H1 (cell line): Measurements from ENCODE around the gene PRRT2. TPM values are rescaled to one million over a fixed set of nuclear protein-coding genes. Genes with fewer than 3 reads are reported as not detected.
A peak's percentile ranks its signal among the peaks of the same experiment; 100 is the strongest.

Experiments used
- CTCF ChIA-PET: fragments of 300-600 bp; sonication (Branson Sonifier 250); formaldehyde crosslinking; loops from one replicate; lab custom pipeline; 2021; ENCODE audit not compliant: partially characterized antibody; lab: Charles Lee
- POLR2A ChIA-PET: fragments of 300-600 bp; sonication (Branson Sonifier 250); formaldehyde crosslinking; loops from one replicate; lab custom pipeline; 2021; ENCODE audit warnings: inconsistent platforms; ENCODE audit not compliant: partially characterized antibody; lab: Charles Lee
- DNase-seq, 2 experiments: peaks; one replicate each; pipeline versions ENCODE4 v3.0.0 to v3.0.0-alpha.2; 2010 to 2022; ENCODE audit warnings: low spot score in 2 of 2, low read depth in 1 of 2, mixed read lengths in 1 of 2
- FAIRE-seq: peaks from 2 replicates; lab custom pipeline; 2011; peaks lifted over from hg19 to GRCh38; lab: Jason Lieb, UNC
- H2AFZ ChIP-seq: 2 replicates; pipeline ENCODE4 v1.8.1; 2012; ENCODE audit warnings: low read length, inconsistent platforms
- H2AK5ac ChIP-seq: 2 replicates; pipeline ENCODE4 v1.6.1; 2013; ENCODE audit warnings: low read depth, low read length
- H2BK120ac ChIP-seq: replicated peaks from 2 replicates; pipeline ENCODE3; 2013; ENCODE audit warnings: low read depth, low read length, inconsistent platforms
- H2BK12ac ChIP-seq: 2 replicates; pipeline ENCODE4 v1.6.1; 2013; ENCODE audit warnings: low read depth, low read length
- H2BK15ac ChIP-seq: 2 replicates; pipeline ENCODE4 v1.6.1; 2013; ENCODE audit warnings: low read length
- H2BK20ac ChIP-seq: 2 replicates; pipeline ENCODE4 v1.6.1; 2013; ENCODE audit warnings: low read length
- H2BK5ac ChIP-seq: 2 replicates; pipeline ENCODE4 v1.6.1; 2013; ENCODE audit warnings: low read depth, low read length
- H3K14ac ChIP-seq: 2 replicates; pipeline ENCODE4 v1.6.1; 2013; ENCODE audit warnings: inconsistent platforms; ENCODE audit not compliant: insufficient read length
- H3K18ac ChIP-seq: 2 replicates; pipeline ENCODE4 v1.6.1; 2013; ENCODE audit warnings: low read length; ENCODE audit errors: extremely low read depth
- H3K23ac ChIP-seq: 2 replicates; pipeline ENCODE4 v1.6.1; 2013; ENCODE audit warnings: inconsistent platforms; ENCODE audit not compliant: insufficient read length
- H3K23me2 ChIP-seq: 2 replicates; pipeline ENCODE4 v1.6.1; 2013; ENCODE audit warnings: low read depth, low read length
- H3K27ac ChIP-seq: 2 replicates; pipeline ENCODE4 v1.6.1; 2011; ENCODE audit warnings: low read depth, low read length, inconsistent platforms
- H3K27me3 ChIP-seq, 4 experiments: replicated peaks in 1 of 4; 1 replicate in 1 of 4; 2 replicates in 3 of 4; pipeline versions ENCODE4 v1.6.1 to v1.8.1; 2011 to 2013; ENCODE audit warnings: low read length in 3 of 4, mild to moderate bottlenecking in 3 of 4, inconsistent platforms in 2 of 4, mixed read lengths in 2 of 4, moderate library complexity in 1 of 4; ENCODE audit not compliant: control insufficient read depth in 3 of 4, insufficient read depth in 3 of 4; ENCODE audit errors: extremely low read depth in 1 of 4
- H3K36me3 ChIP-seq, 4 experiments: 2 replicates each; pipeline versions ENCODE4 v1.6.1 to v1.8.1; 2011 to 2013; ENCODE audit warnings: mild to moderate bottlenecking in 4 of 4, low read length in 3 of 4, moderate library complexity in 2 of 4, control low read depth in 1 of 4, inconsistent platforms in 1 of 4; ENCODE audit not compliant: insufficient read depth in 4 of 4, control insufficient read depth in 2 of 4
- H3K4ac ChIP-seq: replicated peaks from 2 replicates; pipeline ENCODE3; 2013; ENCODE audit warnings: low read length, low read depth, mixed read lengths, inconsistent platforms; ENCODE audit not compliant: insufficient read length
- H3K4me1 ChIP-seq, 4 experiments: replicated peaks in 1 of 4; 1 replicate in 1 of 4; 2 replicates in 3 of 4; pipeline versions ENCODE4 v1.6.1 to v1.8.1; 2011 to 2013; ENCODE audit warnings: low read length in 3 of 4, inconsistent platforms in 2 of 4, mixed read lengths in 1 of 4; ENCODE audit not compliant: insufficient read depth in 4 of 4, control insufficient read depth in 3 of 4
- H3K4me2 ChIP-seq, 2 experiments: 2 replicates each; pipeline versions ENCODE4 v1.6.1 to v1.8.1; 2011 to 2013; ENCODE audit warnings: low read depth in 2 of 2, low read length in 2 of 2, control low read depth in 1 of 2, inconsistent platforms in 1 of 2, mild to moderate bottlenecking in 1 of 2; ENCODE audit not compliant: insufficient read depth in 1 of 2
- H3K4me3 ChIP-seq, 4 experiments: fragments of 200-600, 300-600 bp in 1 of 4; sonication (generic), shearing (Covaris generic), sonication (Bioruptor Twin) in 1 of 4; 2 replicates each; pipeline versions ENCODE4 v1.5.1 to v1.8.1; 2011 to 2016; ENCODE audit warnings: low read length in 4 of 4, low read depth in 3 of 4, control low read depth in 2 of 4, inconsistent platforms in 2 of 4, mild to moderate bottlenecking in 2 of 4, mixed read lengths in 1 of 4, moderate library complexity in 1 of 4; ENCODE audit not compliant: insufficient read depth in 2 of 4; ENCODE audit errors: extremely low read depth in 1 of 4
- H3K56ac ChIP-seq: replicated peaks from 2 replicates; pipeline ENCODE3; 2013; ENCODE audit warnings: low read depth, mild to moderate bottlenecking, mixed read lengths, low read length, inconsistent platforms; ENCODE audit not compliant: insufficient read length
- H3K79me1 ChIP-seq: 2 replicates; pipeline ENCODE4 v1.6.1; 2013; ENCODE audit warnings: low read depth, low read length, control low read depth
- H3K79me2 ChIP-seq, 2 experiments: 2 replicates each; pipeline versions ENCODE4 v1.6.1 to v1.8.1; 2012 to 2013; ENCODE audit warnings: low read length in 2 of 2, mild to moderate bottlenecking in 2 of 2, inconsistent platforms in 1 of 2; ENCODE audit not compliant: insufficient read depth in 2 of 2, control insufficient read depth in 1 of 2
- H3K9ac ChIP-seq, 4 experiments: replicated peaks in 1 of 4; 1 replicate in 1 of 4; 2 replicates in 3 of 4; pipeline versions ENCODE4 v1.6.1 to v1.8.1; 2011 to 2013; ENCODE audit warnings: low read depth in 3 of 4, low read length in 3 of 4, control low read depth in 2 of 4, mild to moderate bottlenecking in 2 of 4, moderate library complexity in 2 of 4, inconsistent platforms in 1 of 4; ENCODE audit errors: extremely low read depth in 1 of 4
- H3K9me3 ChIP-seq, 2 experiments: 2 replicates each; pipeline versions ENCODE4 v1.6.1 to v1.8.1; 2012 to 2013; ENCODE audit warnings: mild to moderate bottlenecking in 2 of 2, moderate library complexity in 2 of 2, control low read depth in 1 of 2, inconsistent platforms in 1 of 2, low read depth in 1 of 2, low read length in 1 of 2, mixed read lengths in 1 of 2; ENCODE audit not compliant: insufficient read depth in 2 of 2
- H4K20me1 ChIP-seq, 2 experiments: replicated peaks in 1 of 2; 2 replicates each; pipeline versions ENCODE3 to v1.8.1; 2011 to 2013; ENCODE audit warnings: inconsistent platforms in 2 of 2, low read length in 2 of 2, mild to moderate bottlenecking in 1 of 2; ENCODE audit not compliant: insufficient read depth in 2 of 2, control insufficient read depth in 1 of 2
- H4K5ac ChIP-seq: 2 replicates; pipeline ENCODE4 v1.6.1; 2013; ENCODE audit warnings: low read length, low read depth, mixed read lengths, inconsistent platforms; ENCODE audit not compliant: insufficient read length
- H4K8ac ChIP-seq: 2 replicates; pipeline ENCODE4 v1.8.0; 2013; ENCODE audit warnings: mild to moderate bottlenecking, moderate library complexity, low read length, inconsistent platforms; ENCODE audit not compliant: insufficient read depth; ENCODE audit errors: extremely low read depth
- H4K91ac ChIP-seq: replicated peaks from 2 replicates; pipeline ENCODE3; 2013; ENCODE audit warnings: low read length, mixed read lengths, inconsistent platforms; ENCODE audit not compliant: insufficient read length
- CREB1 ChIP-seq: IDR thresholded peaks from 2 replicates; pipeline ENCODE4 v1.6.1; 2012; ENCODE audit warnings: inconsistent platforms
- GABPA ChIP-seq: IDR thresholded peaks from 2 replicates; pipeline ENCODE4 v1.6.1; 2011; ENCODE audit warnings: mild to moderate bottlenecking, low read length, moderate library complexity, borderline replicate concordance; ENCODE audit not compliant: insufficient read depth
- HDAC6 ChIP-seq: IDR thresholded peaks from one replicate; pipeline ENCODE4 v1.7.1; 2012; ENCODE audit warnings: low read depth, mild to moderate bottlenecking, inconsistent platforms, low read length, moderate library complexity
- RAD21 ChIP-seq, 2 experiments: IDR thresholded peaks in 1 of 2; conservative IDR thresholded peaks in 1 of 2; 2 replicates each; pipeline ENCODE4 v1.6.1; 2011; ENCODE audit warnings: low read depth in 2 of 2, low read length in 2 of 2, improper control_type of control experiment in 1 of 2, inconsistent platforms in 1 of 2, mild to moderate bottlenecking in 1 of 2, moderate library complexity in 1 of 2
- WGBS, 2 experiments: shearing (Covaris generic) in 1 of 2; methylation state at CpG; one replicate each; pipeline versions ENCODE4 v1.1.6 to v1.1.7; 2013 to 2015; ENCODE audit warnings: low lambda C conversion rate in 2 of 2, mixed read lengths in 2 of 2, inconsistent platforms in 1 of 2, low coverage in 1 of 2, missing lambda C conversion rate in 1 of 2; ENCODE audit not compliant: insufficient replicate concordance in 2 of 2, insufficient coverage in 1 of 2, insufficient read length in 1 of 2; ENCODE audit errors: extremely low coverage in 1 of 2, missing lambda C conversion rate in 1 of 2; 5-methylcytosine and 5-hydroxymethylcytosine counted together
- polyA plus RNA-seq, 7 experiments: library from polyadenylated mRNA; depleted of rRNA in 3 of 7; stranded (reverse) in 5 of 7; unstranded in 2 of 7; fragments of >200 nt in 5 of 7; fragments of 200-250 nt in 2 of 7; gene quantifications; 1 replicate in 5 of 7; 2 replicates in 1 of 7; 4 replicates in 1 of 7; pipeline versions ENCODE4 v1.2.1 to v1.2.3, GENCODE V29; 2011 to 2013; ENCODE audit warnings: missing spikeins in 2 of 7, mixed read lengths in 2 of 7
- total RNA-seq: library from RNA; stranded (reverse); fragmentation: NEBNext Ultra II Directional; extraction: Animal tissue kit (Norgen Biotek cat#: 25700); gene quantifications from 2 replicates; pipeline ENCODE4 v1.2.1, GENCODE V29; 2021
- TF ChIP-seq, protein P1 (sequence below): IDR thresholded peaks from 2 replicates; pipeline ENCODE4 v1.6.1; 2011; ENCODE audit warnings: low read length, improper control_type of control experiment
- TF ChIP-seq, protein P2 (sequence below), 3 experiments: IDR thresholded peaks; 1 replicate in 2 of 3; 2 replicates in 1 of 3; pipeline versions ENCODE4 v1.5.1 to v1.6.1; 2011; ENCODE audit warnings: low read length in 3 of 3, mild to moderate bottlenecking in 3 of 3, inconsistent platforms in 2 of 3, low read depth in 1 of 3, moderate library complexity in 1 of 3; ENCODE audit not compliant: insufficient read depth in 1 of 3; ENCODE audit errors: control extremely low read depth in 1 of 3

Gene PRRT2
- total and polyA plus RNA-seq, 2 of the 8 experiments (the other 6 are each of a cell fraction or from before 2014, with no cell fraction given) = 12.8 to 32.6 TPM

DNA sequence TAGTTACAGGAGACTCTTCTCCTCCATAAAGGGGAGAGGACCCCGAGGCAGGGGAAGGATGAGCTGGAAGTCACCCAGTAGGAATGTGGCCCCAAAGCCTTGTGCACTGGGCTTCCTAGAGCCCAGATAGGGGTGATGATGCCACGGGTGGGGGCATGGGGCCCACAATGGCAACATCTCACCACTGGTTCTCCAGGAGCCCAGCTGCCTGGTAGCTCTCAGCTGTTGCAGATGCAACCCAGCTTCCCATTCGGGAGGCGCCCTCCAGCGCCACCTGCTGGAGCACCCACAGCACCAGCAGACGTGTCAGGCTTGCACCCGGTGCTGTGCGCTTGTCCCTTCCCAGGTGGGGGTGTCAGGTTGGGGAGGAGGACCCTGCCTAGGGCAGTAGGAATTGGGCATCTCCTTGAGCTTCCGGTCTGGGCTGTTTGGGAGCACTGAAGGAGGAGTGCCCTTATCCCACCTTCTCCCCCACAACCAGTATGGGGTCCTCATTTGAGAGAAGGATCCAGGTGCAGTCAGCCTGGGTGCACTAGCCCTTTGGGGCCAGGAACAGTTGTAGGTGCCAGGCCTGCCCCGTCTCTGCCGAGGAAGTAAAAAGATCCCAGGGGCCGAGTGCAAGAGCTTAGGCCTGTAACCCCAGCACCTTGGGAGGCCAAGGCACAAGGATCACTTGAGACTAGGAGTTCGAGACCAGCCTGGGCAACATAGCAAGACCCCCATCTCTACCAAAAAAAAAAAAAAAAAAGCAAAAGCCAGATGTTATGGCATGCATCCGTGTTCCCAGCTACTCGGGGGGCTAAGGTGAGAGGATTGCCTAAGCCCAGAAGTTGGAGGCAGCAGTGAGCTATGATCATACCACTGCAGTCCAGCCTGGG lies 36.7 kb downstream of the PRRT2 start:
- Histone ChIP-seq H3K23me2 (no peaks in the 10 kb centered on the region), H2AK5ac (no peak overlapping the region), H4K20me1 (no peaks in the 10 kb centered on the region), H3K14ac (no peak overlapping the region), H3K9me3 (no peaks in the 10 kb centered on the region), H4K5ac (no peak overlapping the region), H3K79me2 (no peaks in the 10 kb centered on the region), H3K27ac (no peak overlapping the region), H2BK5ac (peak overlapping the region; percentile 35; the same call in 1 of the 2 replicates), H2BK120ac (no peak overlapping the region), H3K56ac (no peak overlapping the region), H2BK20ac (no peak overlapping the region), H2BK15ac (no peak overlapping the region), H2BK12ac (no peak overlapping the region), H3K4me2 (no peak overlapping the region), H3K9ac (no peak overlapping the region), H3K79me1 (no peaks in the 10 kb centered on the region), H3K18ac (no peak overlapping the region), H3K23ac (no peak overlapping the region), H4K91ac (no peak overlapping the region), H2AFZ (no peak overlapping the region), H3K27me3 (no peaks in the 10 kb centered on the region), H3K4ac (no peak overlapping the region), H3K36me3 (no peaks in the 10 kb centered on the region), H3K4me1 (no peaks in the 10 kb centered on the region; a peak in 1 of 7 replicates), H4K8ac (no peak overlapping the region), H3K4me3 (no peak overlapping the region)
- DNase-seq (peak; percentile 33 to 90), FAIRE-seq (no peak)
- WGBS, 2 experiments = 58% methylated on average over 13 of the region's 15 CpGs; no CpG with 5 or more reads in 1 of the 2 experiments
- CTCF ChIA-PET = interaction anchor here (0.6 to 15.0 kb wide), 52 partner anchors 8 to 1713 kb away, joined by 3 to 212 read pairs (median 4); partner anchors contain the start of genes C16orf92, CDIPT, DOC2A and KIF22
- POLR2A ChIA-PET = interaction anchor here (0.7 to 12.7 kb wide), 12 partner anchors 10 to 1026 kb away, joined by 3 to 167 read pairs (median 4); partner anchors contain the start of genes ALDOA, CDIPT, MAZ and MVP
- peak; percentile 69 to 85 for TF ChIP-seq RAD21 (IDR thresholded peaks at IDR 0.05 in 1 of 2, conservative IDR thresholded peaks at IDR 0.05 in 1 of 2; ENCODE audit: low read depth in 2 of 2, low read length in 2 of 2)
- TF ChIP-seq, protein P1, sequence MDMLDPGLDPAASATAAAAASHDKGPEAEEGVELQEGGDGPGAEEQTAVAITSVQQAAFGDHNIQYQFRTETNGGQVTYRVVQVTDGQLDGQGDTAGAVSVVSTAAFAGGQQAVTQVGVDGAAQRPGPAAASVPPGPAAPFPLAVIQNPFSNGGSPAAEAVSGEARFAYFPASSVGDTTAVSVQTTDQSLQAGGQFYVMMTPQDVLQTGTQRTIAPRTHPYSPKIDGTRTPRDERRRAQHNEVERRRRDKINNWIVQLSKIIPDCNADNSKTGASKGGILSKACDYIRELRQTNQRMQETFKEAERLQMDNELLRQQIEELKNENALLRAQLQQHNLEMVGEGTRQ = no peak
- TF ChIP-seq CREB1 = 0 out of 2 replicates have a peak, but pooled peaks have one; percentile 63
- TF ChIP-seq, protein P2, sequence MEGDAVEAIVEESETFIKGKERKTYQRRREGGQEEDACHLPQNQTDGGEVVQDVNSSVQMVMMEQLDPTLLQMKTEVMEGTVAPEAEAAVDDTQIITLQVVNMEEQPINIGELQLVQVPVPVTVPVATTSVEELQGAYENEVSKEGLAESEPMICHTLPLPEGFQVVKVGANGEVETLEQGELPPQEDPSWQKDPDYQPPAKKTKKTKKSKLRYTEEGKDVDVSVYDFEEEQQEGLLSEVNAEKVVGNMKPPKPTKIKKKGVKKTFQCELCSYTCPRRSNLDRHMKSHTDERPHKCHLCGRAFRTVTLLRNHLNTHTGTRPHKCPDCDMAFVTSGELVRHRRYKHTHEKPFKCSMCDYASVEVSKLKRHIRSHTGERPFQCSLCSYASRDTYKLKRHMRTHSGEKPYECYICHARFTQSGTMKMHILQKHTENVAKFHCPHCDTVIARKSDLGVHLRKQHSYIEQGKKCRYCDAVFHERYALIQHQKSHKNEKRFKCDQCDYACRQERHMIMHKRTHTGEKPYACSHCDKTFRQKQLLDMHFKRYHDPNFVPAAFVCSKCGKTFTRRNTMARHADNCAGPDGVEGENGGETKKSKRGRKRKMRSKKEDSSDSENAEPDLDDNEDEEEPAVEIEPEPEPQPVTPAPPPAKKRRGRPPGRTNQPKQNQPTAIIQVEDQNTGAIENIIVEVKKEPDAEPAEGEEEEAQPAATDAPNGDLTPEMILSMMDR (IDR thresholded peaks at IDR 0.05; ENCODE audit: control extremely low read depth in 1 of 3, insufficient read depth in 1 of 3, low read depth in 1 of 3, low read length in 3 of 3) = peak; percentile 88 to 99 (median 94)
- peak; percentile 54; the same call in 1 of the 2 replicates for TF ChIP-seq GABPA
- no peak for TF ChIP-seq HDAC6
